ENCODE data around the gene OFD1.
A peak's percentile ranks its signal among the peaks of the same experiment; 100 is the strongest.

The OFD1 gene

DNA sequence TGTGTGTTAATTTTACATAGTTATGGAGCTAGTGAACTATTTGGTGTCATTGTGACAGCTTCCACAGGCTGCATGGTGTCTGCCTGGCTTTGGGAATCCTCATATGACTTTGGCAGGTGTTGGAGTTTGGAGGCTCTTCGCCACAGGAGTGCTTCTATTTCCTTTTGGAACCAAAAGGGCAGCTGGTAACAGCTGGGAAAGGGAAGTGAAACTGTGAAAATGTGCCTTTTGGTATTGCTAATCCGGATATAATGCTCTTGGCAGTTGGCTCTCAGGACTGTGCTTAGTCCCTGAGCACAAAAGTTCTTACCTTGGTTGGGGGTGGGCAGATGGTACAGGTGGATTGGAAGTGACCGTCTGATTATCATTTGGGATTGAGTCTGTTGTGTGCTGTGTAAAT lies 18.1 kb downstream of the OFD1 start:
- no peak for FAIRE-seq

DNA sequence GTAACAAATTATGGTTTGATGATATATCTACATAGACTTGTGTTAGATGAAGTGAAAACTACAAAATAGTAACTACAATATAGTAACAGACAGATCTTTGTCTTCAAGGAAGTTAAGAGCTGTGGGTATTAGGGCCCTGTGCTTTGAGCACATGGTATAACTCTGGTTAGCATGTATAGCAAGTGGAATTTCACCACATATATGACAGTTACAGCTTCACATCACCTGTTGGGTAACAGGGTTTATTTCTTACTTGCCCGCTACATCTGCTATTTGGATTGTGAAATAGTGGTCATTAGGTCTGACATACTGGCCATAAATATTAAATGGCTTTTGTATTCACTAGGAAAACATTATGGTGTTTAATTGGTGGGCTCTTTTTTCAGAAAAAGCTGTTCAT lies 20.2 kb downstream of the OFD1 start:
- FAIRE-seq, result no peak

DNA sequence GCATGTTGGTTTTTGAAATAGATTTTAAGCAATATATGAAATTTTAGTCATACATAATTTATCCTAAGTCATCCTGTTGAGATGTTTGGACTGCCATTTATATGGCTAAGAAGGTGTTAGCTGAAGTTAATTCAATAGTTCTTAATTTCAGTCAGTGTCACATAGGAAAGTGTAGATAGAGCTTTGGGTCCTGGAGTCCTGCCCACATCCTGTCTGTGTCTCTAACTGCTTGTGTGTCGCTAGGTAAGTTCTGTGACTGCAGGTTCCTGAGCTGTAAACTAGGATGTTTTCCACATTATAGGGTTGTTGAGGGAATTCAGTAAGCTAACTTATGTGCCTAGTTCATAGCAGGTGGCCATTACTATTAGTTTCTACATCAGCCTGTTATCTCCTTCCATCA lies 20.7 kb downstream of the OFD1 start:
- FAIRE-seq, result no peak

DNA sequence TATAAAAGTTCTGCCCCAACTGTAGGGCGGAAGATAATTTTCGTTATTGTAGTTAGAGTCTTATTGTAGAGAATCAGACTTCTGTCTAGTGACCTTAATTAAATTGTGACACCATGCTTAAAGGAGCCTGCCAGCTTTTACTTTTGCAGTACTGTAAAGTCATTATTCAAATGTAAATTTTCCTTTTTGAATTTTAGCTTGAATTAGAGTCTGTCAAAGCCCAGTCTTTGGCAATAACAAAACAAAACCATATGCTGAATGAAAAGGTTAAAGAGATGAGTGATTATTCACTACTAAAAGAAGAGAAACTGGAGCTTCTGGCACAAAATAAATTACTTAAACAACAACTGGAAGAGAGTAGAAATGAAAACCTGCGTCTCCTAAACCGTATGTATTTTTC lies 21.8 kb downstream of the OFD1 start:
- peak; percentile 56 for FAIRE-seq

DNA sequence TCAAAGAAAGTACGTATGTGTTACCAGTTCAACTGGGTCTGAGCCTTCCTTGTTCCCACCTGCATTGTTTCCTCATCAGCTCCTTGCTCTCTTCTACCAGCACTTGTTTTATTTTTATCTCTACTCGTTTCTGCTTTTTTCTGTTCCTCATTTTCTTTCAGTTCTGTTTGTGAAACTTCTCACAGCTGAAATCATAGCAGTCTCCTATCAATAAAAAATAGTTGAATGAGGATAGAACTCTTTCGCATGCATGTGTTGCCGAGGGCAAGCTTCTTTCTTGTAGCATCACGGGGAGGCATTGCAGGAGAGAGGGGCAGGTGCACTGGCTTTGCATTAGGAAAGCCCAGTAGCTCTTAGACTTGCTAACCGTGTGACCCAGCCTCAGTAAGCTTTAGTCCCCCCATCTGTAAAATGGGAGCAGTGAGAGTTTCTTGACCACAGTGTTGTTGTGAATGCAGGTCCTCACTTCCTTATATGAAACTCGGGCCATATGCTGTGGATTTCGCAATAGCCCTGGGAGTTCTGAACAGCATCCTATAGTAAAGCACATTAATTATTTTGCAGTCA lies 24.7 kb downstream of the OFD1 start:
- no peak for FAIRE-seq

DNA sequence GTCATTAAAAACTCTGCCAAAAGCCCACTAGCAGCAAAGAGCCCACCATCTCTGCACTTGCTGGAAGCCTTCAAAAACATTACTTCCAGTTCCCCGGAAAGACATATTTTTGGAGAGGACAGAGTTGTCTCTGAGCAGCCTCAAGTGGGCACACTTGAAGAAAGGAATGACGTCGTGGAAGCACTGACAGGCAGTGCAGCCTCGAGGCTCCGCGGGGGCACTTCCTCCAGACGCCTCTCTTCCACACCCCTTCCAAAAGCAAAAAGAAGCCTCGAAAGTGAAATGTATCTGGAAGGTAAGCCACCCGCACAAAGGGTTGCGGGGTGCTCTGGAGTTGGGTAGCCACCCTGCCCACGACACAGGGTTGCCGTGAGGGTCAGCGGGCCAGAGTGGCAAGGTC lies 25.9 kb downstream of the OFD1 start:
- FAIRE-seq, result no peak

DNA sequence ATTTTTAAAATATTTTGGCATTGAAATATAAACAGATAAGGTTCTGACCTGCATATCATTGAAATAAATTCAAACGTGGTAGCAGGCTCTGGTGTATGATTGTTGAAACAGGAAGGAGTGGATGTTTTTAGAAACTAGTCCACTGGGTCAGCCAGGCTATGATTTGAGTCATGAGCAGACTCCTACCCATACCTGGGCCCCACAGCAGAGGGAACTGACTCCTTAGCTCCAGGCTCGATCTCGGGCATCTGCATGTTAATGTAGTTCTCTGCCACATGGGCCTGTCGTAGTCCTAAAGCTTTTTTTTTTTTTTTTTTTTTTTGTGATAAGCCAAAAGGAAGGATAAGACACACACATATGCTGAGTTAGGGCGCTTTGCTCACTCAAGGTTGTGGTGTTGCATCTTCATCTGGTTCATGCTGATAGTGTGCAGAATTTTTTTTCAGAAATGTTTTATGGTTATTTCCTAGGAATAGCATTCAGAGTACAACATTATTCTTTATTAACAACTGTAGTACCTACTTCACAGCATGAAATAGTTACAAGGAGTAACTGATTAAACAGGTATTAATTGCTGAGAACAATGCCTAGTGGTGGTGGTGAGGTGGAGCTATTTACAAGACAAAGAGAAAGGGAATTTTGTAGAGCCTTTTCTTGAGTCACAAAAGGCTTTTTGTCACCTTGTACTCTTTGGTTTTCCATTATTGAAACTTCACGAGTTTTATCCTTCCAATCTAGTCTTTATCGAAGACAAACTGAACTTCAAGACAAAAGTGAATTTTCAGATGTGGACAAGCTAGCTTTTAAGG lies 27.3 kb downstream of the OFD1 start:
- peak; percentile 96 for FAIRE-seq

DNA sequence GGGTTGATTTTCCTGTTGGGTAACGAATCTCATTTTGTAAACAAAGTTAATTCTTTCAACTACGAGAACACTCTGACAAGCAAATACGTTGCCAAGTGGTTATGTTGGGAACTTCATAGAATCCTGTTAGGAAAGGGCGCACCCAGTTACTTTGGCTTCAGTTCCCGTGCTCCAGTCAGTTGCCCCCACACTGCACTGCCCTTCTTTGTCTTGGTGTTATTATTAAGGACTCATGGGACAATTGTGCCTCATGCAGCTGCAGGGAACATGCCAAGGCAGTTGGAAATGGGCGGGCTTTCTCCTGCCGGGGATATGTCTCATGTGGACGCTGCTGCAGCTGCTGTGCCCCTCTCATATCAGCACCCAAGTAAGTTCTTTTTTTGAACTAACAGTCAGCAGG lies 28.9 kb downstream of the OFD1 start:
- FAIRE-seq, result no peak

DNA sequence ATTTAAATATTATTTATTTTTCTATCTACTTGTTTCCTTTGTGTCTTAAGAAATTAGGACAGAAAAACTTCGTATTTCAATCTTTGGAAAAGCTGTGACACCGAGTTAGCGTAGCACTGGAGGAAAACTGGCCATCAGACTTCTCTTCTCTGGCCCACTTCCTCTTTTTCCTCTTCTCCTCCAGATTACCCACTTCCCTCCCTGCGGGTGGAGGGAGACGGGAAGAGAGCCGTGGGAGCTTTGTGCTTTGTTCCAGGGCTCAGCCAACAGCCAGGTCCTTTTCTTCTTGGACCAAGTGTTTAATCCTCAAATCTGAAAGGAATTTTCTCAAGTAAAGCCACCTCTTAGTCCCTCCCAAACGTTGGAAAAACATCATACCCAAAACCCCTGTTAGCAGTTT lies 29.7 kb downstream of the OFD1 start:
- no peak for FAIRE-seq

DNA sequence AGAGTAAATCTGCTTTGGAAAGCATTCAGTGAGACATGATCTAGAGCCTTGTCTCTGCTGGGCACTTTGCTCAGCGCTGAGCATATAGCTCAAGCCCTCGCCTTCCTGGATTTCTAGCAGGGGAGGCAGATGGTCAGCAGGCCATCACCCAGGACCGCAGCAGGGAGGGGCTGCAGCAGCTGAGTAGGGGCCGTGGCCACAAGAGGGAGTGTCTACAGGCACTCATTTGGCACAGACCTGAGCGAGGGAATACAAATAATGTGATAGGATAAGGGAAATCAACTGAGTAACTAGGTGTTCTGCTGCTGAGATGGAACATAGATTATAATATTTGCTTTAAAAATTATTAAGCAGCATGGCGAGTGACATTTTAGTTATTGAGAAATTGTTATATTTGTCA lies 30.2 kb downstream of the OFD1 start:
- peak; percentile 61 for FAIRE-seq

DNA sequence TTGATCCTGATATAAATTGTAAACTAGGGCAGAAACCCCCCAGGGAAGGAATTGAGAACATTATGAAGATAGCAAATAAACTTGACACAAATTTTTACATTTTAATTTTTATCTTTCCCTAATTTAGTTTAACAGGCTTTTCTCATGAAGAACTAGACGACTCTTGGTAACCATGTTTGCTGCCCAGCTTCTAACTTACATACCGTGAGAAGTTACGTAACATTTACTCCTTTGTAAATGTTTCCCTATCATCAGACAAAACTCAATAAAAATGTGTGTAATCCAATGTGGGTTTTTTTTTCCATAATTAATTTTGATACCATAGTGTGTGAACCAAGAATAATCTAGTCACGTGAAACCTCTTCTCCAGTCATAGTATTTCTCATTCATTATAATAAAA lies 34.4 kb downstream of the OFD1 start:
- peak; percentile 49 for FAIRE-seq

DNA sequence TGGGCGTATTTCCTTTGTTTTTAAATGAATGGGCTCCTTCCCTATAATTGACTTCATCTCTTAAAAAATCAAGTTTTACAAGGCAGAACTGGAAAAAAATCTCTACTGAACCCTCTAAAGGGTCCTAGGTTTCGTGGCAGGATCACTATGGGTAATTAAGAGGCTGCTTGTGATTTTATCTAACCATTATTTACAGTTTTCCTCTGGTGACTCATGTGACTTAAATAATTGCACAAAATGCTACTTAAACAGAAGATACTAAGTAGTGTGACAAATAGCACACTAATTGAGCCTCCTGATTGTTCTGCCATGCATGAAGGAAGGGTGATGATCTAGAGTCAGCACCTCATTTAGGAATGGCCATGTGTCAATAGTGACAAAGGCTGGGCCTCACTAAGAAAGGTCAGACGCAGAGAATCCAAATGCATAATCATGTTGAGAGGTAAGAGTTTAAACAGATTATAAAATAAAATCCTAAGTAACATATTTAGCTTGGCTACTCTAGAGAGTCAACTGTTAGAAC lies 35.5 kb downstream of the OFD1 start:
- peak; percentile 99 for FAIRE-seq

DNA sequence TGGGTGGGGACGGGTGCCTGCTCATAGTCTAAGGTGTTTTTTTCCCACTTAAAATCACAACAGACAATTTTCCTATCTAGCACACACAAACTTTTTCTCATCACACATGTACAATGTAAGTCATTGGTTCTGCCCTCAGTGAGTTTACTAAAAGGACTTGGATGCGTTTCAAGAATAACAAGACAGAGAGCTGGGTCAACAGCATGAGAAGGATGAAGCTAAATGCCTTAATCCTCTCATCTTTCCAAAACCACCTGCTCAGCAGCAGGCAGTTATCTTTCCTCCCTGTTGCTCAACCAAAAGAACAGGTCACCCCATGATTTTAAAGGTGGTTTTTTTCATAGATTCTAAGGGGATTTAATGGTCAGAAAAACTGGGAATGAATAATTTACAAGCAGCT lies 40.1 kb downstream of the OFD1 start:
- no peak for FAIRE-seq

DNA sequence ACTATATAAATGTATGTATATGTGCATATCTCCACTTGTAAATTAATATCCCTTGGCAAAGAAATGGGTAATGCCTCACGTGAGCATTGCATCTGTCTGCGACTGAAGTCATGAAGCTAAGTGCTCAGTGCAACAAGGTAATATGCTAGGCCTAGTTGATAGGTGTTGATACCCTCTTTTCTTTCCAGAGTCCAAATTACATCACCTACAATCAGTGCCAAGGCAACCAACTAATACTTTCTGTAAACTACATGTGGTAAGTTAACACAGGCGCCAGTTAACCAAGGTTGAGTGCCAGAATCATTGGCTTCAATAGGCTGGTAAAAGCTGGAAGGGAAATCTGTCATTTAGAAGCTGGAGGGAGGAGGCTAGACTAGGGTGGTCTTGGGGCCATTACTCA lies 41.3 kb downstream of the OFD1 start:
- no peak for FAIRE-seq

DNA sequence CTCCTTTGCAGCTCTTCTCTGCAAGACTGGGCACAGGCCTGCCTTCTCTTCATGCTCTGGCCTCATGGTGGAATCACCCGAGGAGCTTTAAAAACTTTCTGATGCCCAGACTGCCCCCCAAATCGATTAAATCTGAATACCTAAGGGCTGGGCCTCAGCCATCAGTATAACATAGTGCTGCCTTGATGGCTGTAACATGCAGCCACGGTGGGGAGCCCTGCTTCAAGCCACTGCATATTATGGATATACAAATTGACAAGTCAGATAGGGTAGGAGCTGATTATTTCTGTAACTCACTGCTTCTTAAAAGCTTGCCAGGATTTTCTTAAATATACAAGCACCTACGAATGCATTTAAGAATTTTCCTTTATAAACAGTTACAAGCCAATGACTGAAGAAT lies 41.8 kb downstream of the OFD1 start:
- FAIRE-seq, result no peak

DNA sequence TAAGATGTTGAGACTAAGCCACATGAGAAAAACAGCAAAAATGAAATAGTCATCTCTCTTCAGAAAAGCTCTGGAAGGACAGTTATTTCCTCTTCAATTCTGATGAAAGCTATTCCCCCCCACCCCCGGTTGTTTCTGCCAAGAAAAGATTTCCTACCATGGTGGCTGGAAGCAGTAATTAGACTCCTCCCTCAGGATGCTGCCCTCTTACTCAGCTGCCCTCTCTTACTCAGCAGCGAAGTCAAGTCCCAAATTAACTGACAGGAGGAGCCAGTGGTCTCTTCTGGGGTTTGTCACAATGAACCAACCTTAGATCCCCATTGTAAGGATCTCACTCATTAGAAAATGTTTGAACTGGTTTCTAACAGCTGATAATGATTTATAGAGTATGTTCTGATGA lies 44.4 kb downstream of the OFD1 start:
- no peak for FAIRE-seq

DNA sequence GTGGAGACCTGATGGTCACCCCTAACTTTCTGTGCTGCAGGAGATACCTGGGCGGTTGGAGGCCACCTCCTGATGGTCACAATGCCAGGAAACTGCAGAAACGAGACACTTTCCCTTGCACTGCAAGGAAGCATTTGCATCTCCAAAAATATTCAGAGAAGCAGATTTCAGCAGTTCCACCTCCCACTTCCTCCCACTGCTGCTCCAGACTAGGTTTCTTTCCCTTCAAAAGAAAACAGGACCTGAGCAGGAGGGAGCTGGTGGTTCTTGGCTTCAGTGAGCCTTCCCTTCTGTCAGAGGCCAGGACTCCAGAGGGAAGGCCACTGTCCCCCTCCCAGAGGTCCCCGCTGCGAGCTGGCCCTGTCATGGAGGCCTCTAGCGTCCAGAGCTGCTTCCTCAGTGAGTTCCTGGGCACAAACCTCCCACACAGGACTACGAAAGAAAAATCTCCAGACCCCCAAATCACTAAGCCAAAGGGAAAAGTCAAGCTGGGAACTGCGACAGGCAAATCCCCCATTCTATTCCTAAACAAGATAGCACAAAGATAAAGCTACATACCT lies 46.4 kb downstream of the OFD1 start:
- no peak for FAIRE-seq

DNA sequence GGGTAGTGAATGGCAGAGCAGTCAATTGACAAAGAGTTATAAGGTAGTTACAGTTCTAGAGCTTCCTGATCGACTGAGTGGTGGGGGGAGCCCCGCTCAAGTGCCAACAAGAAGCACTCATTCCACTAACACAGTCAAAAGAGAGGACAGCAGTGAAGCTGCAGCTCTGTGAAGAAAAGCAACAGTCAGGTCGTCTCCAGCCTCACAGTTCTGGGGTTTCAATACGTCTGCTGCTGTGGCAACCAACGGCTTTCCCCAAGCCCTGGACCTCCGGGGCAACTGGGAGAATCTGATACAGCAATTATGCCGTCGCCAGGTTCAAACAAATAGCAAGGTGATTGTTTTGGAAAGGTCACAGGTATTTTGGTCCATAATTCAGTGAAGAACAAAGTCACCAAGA lies 51.5 kb downstream of the OFD1 start:
- FAIRE-seq, result no peak

DNA sequence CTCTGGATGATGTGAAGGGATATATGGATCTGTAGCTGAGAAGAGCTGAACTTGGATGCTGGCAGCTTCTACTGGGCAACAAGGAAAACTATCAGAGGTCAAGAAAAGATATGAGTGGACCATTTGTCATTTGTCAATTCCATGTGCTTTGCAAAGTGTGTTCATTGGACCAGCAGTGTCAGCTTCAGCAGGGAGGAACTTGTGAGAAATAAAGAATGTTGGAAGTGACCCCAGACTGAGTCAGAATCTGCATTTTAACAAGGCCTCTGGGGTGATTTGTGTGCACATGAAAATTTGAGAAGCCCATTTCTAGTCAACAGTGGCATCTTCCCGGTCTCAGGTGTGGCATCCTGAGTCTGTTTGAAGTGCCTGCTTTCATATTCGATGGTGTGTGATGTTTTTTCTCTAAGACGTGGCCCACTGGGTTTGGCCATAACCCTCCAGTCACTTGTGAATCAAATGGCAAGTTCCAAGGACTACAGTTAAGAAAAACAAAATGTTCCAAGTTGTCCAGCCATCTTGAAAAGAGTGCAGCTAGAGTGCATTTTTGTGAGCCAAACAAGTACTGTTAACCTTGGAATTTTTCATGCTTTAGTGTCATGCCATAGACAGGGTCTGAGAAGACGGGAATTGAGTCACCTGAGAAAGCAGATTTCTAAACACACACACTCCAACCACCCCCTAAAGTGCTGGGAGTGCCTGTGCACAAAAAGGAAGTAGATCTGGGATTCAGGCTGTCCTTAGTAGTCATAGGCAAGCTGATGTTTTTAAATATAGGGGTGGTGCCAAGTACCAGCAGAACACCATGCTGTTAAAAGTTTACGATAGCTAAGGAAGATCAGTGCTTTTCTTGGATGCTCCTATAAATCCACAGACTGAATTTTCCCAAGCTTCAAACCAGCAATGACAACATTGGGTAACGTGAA lies 55.9 kb downstream of the OFD1 start:
- no peak for FAIRE-seq

DNA sequence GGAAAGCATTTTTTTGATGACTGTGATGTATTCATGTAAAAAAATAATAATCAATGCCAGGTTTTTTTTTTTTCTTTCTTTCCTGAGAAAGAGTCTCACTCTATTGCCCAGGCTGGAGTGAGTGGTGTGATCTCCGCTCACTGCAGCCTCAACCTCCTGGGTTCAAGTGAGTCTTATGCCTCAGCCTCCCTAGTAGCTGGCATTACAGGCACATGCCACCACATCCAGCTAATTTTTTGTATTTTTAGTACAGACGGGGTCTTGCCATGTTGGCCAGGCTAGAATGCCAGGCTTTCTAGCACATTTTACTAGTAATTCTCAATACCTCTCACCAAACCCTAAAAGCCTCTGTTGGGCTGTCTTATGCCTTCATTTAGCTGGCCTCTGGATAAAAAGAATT lies 56.6 kb downstream of the OFD1 start:
- FAIRE-seq, result no peak

DNA sequence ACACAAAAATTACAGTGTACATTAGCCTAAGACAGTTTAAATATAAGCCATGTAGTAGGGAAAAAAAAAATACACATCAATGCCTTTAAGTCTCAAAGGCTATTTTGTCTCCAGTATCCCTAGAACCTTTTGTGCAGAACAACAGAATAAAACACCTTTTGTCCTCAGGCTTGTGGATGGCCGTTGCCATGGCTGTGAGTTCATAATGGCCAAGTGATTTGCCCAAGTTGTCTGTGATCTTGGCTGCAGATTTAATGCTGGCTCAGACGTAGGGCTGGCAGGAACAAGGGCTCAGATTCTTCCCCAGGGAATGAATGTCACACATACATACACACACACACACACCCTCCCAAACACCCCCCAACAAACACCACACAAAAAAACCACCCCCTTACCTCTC lies 57.0 kb downstream of the OFD1 start:
- FAIRE-seq, result no peak

DNA sequence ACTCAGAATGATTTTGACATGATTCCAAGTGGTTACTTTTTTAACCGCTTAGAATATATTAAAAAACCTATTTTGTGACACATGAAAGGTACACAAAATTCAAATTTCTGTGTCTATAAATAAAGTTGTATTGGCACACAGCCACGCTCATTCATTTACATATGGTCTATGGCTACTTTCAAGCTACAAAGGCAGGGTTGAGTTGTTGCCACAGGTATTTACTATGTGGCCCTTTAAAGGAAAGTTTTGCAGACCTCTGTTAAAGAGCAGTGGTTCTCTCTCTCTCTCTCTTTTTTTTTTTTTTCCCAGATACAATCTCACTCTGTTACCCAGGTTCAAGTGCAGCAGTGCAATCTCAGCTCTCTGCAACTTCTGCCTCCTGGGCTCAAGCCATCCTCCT lies 59.3 kb downstream of the OFD1 start:
- no peak for FAIRE-seq

DNA sequence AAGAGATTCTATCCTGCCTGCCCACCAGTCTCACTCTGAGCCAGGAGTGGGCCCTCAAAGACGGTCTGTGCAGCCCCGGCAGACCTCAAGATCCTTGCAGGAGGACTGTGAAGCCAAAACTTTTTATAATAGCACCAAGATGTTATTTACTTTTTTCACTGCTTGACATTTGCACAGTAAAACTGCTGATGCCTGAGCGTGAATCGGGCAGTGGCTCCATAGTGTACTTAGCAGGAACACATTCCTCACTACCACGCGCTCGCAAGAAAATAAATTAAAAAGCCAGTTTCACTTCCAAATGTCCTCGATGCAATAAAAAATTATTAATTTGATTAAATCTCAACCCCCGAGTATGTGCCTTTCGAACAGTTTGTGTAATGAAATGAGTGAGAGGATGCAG lies 59.9 kb downstream of the OFD1 start:
- FAIRE-seq, result no peak

All from islet of Langerhans (tissue), 1 donor.